Stimulated activated CD4-positive, alpha-beta T cell treated with anti-CD3 and anti-CD28 coated beads, Interleukin-1b, Interleukin-23, amount 100 ng/mL, for 48 hours (primary cell): ENCODE data around the gene PTPRN2.
"Not testable (repeated sequence)": the region's sequence is repeated elsewhere in the genome, so short reads cannot be mapped to it uniquely, and the experiment has no call there.

ENCODE experiments used
- DNase-seq: peaks from one replicate; pipeline ENCODE4 v3.0.0-alpha.2; 2020

The PTPRN2 gene

GRCh38 chr7:157952050-157952667 lies 635.5 kb downstream of the PTPRN2 start:
- no peak for DNase-seq

GRCh38 chr7:157951300-157952049 lies 636.1 kb downstream of the PTPRN2 start:
- DNase-seq, result no peak

- no peak for DNase-seq
These were observed 637.9 kb downstream of the PTPRN2 start for GRCh38 chr7:157949711-157950110.

GRCh38 chr7:157947504-157947903 lies 640.1 kb downstream of the PTPRN2 start:
- no peak for DNase-seq

- no peak for DNase-seq
These were observed 641.1 kb downstream of the PTPRN2 start for GRCh38 chr7:157946398-157947060.

- no peak for DNase-seq
These were observed 642.2 kb downstream of the PTPRN2 start for GRCh38 chr7:157945401-157945800.

GRCh38 chr7:157944734-157945291 lies 642.8 kb downstream of the PTPRN2 start:
- no peak for DNase-seq

GRCh38 chr7:157944051-157944450 lies 643.6 kb downstream of the PTPRN2 start:
- no peak for DNase-seq

GRCh38 chr7:157943561-157943960 lies 644.1 kb downstream of the PTPRN2 start:
- DNase-seq, result no peak

GRCh38 chr7:157941210-157941609 lies 646.4 kb downstream of the PTPRN2 start:
- DNase-seq, result no peak

- DNase-seq, result no peak
These were observed 647.1 kb downstream of the PTPRN2 start for GRCh38 chr7:157940497-157940896.

- DNase-seq, result no peak
These were observed 649.4 kb downstream of the PTPRN2 start for GRCh38 chr7:157938211-157938610.

- DNase-seq, result no peak
These were observed 650.2 kb downstream of the PTPRN2 start for GRCh38 chr7:157937406-157937805.

GRCh38 chr7:157936976-157937375 lies 650.6 kb downstream of the PTPRN2 start:
- no peak for DNase-seq

- not testable (repeated sequence) for DNase-seq
These were observed 651.9 kb downstream of the PTPRN2 start for GRCh38 chr7:157935721-157936120.

- not testable (repeated sequence) for DNase-seq
These were observed 654.1 kb downstream of the PTPRN2 start for GRCh38 chr7:157933219-157934155.

GRCh38 chr7:157932498-157933218 lies 655.0 kb downstream of the PTPRN2 start:
- DNase-seq, result peak; percentile 26

- no peak for DNase-seq
These were observed 656.6 kb downstream of the PTPRN2 start for GRCh38 chr7:157930926-157931466.

- no peak for DNase-seq
These were observed 657.2 kb downstream of the PTPRN2 start for GRCh38 chr7:157930441-157930840.

- no peak for DNase-seq
These were observed 658.0 kb downstream of the PTPRN2 start for GRCh38 chr7:157929671-157930070.

GRCh38 chr7:157928808-157929425 lies 658.7 kb downstream of the PTPRN2 start:
- no peak for DNase-seq
